ENCODE measurements around the gene LRGUK. TPM values are rescaled to one million over a fixed set of nuclear protein-coding genes. Genes with fewer than 3 reads are reported as not detected.
"Not testable (repeated sequence)": the region's sequence is repeated elsewhere in the genome, so short reads cannot be mapped to it uniquely, and the experiment has no call there.

Gene LRGUK
- under 1 TPM; 0.50 to 0.71 TPM for total RNA-seq

DNA sequence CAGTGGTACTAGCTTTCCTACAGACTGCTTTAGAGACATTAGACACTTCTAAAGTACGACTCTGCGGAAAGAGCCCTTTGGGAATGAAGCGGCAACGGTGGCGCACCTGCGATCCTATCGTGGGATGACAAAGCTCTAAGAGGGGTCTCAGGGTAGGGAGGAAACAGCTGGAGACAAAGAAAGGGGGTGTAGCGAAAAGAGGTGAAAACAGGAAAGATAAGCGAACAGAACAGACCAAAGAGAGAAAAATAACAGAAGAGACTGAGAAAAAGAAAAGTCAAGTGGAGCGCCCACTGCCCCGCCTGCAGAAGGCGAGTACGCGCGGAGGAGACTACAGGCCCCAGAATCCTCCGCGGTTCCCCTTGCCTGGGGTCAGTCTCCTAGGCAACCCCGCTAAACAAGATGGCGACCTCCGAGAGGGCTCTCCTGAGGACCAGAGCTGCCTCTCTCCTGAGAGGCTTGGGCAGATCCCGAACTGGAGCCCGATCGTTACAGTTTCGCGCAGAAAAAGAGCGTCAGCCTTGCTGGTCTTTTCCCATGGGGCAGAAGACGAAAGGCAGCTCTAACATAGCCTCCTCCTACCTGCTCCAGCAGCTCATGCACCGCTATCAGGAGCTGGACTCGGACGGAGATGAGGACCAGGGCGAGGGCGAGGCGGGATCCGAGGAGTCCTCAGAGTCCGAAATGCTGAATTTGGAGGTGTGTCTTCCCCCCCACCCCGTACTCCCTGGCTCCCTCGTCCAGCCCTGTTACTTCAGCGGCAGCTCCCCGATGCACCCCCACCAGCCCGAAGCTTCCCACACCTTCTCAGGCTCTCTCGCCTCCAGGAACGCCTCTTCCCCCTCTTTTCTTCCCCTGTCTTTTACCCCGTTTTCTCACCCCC is at the start of gene LRGUK:
Gene LRGUK, plus strand, starts transcription at position 375 of the 883 bp plus-strand sequence. Its CDS starts 28 bp downstream, at position 403.
- Mint-ChIP-seq H3K4me1 (ENCODE audit: low read depth in 2 of 2) (peaks cover 12 to 21% of the 10 kb centered on the region in 2 donors), H3K27ac (no peak within 1 kb of the TSS)

GRCh38 chr7:134077560-134077959 is 49.6 kb upstream of the LRGUK start:
- not testable (repeated sequence) for ATAC-seq, H3K27me3 Mint-ChIP-seq, H3K9me3 Mint-ChIP-seq

More for the DNA sequence above, at the start of gene LRGUK:
- DNase-seq (ENCODE audit: low spot score), result peak; percentile 77
- H3K4me3 Mint-ChIP-seq, result peak within 1 kb of the TSS; percentile 88
- no peaks in the 10 kb centered on the region for H3K9me3 Mint-ChIP-seq
- peak; percentile 99 to 100 for ATAC-seq
- peaks cover 28 to 42% of the 10 kb centered on the region in 2 donors for H3K27me3 Mint-ChIP-seq
- peaks cover 5% of the 10 kb centered on the region for H3K36me3 Mint-ChIP-seq

DNA sequence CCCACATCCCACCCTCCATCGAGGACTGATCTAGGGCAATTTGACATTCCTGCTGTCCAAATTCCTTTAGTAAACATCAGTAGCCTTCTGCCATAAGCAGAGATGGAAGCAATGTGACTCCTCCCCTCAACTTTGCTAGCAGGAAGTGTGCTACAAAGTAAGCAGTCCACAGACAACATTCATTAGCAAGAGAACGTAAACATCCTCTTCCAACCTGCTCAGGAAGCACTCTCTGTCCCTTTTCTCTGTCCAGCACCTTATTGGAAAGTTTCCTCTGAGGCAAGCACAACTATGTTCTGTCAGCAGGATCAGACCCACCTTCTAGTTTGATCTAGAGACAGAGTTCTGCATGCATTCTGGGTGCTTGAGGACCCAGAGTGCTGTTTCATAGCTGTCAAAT is 48.1 kb upstream of the LRGUK start:
- Mint-ChIP-seq H3K4me3 (no peak overlapping the region), H3K9me3 (peaks cover 7% of the 10 kb centered on the region), H3K27ac (no peak overlapping the region), H3K36me3 (peaks cover 4% of the 10 kb centered on the region), H3K27me3 (no peaks in the 10 kb centered on the region), H3K4me1 (ENCODE audit: low read depth in 2 of 2) (no peaks in the 10 kb centered on the region)
- ATAC-seq (no peak), DNase-seq (ENCODE audit: low spot score) (no peak)

More at GRCh38 chr7:134077560-134077959, 49.6 kb upstream of the LRGUK start:
- not testable (repeated sequence) for H3K36me3 Mint-ChIP-seq; H3K4me3 Mint-ChIP-seq; DNase-seq (ENCODE audit: low spot score); H3K4me1 Mint-ChIP-seq (ENCODE audit: low read depth in 2 of 2); H3K27ac Mint-ChIP-seq

GRCh38 chr7:134081695-134082094 is 45.4 kb upstream of the LRGUK start:
- no peak overlapping the region for H3K27ac Mint-ChIP-seq
- no peak overlapping the region for H3K4me3 Mint-ChIP-seq
- H3K4me1 Mint-ChIP-seq (ENCODE audit: low read depth in 2 of 2), result no peaks in the 10 kb centered on the region
- no peaks in the 10 kb centered on the region for H3K27me3 Mint-ChIP-seq
- ATAC-seq, result no peak
- peaks cover 5% of the 10 kb centered on the region for H3K9me3 Mint-ChIP-seq
- DNase-seq (ENCODE audit: low spot score), result no peak
- no peaks in the 10 kb centered on the region for H3K36me3 Mint-ChIP-seq

GRCh38 chr7:134083766-134084487 is 43.2 kb upstream of the LRGUK start:
- Mint-ChIP-seq H3K36me3 (peaks cover 14% of the 10 kb centered on the region), H3K9me3 (peaks cover 9% of the 10 kb centered on the region), H3K27me3 (no peaks in the 10 kb centered on the region), H3K27ac (no peak overlapping the region), H3K4me1 (ENCODE audit: low read depth in 2 of 2) (no peaks in the 10 kb centered on the region), H3K4me3 (no peak overlapping the region)
- no peak for ATAC-seq
- DNase-seq (ENCODE audit: low spot score), result no peak

DNA sequence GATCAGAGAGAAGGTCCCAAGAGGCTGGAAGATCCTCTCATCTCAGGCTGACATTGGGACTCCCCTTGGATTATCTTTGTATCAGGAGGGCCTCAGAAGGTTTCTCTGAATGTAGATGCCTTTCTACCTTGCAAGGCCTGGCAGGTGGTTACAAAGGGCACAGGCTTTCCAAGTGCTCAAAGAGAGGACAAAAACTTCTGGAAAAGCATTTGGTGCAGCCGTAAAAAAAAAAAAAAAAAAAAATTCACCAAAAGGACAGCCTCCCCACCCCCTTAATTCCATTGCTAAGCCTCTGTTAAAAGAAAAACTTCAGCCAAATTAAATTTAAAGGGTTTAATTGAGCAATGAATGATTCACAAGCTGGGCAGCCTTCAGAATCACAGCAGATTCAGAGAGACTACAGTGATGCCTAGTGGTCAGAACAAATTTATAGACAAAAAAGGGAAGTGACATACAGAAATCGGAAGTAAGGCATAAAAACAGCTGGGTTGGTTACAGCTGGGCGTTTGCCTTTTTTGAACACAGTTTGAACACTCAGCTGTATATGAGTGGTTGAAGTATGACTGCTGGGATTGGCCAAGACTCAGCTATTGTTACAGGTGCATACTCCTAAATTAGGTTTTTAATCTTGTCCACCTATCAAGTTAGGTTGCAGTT is 42.5 kb upstream of the LRGUK start:
- no peaks in the 10 kb centered on the region for H3K27me3 Mint-ChIP-seq
- no peak overlapping the region for H3K27ac Mint-ChIP-seq
- no peak for ATAC-seq
- no peak for DNase-seq (ENCODE audit: low spot score)
- H3K9me3 Mint-ChIP-seq, result peaks cover 9% of the 10 kb centered on the region
- no peak overlapping the region for H3K4me3 Mint-ChIP-seq
- peaks cover 21% of the 10 kb centered on the region for H3K36me3 Mint-ChIP-seq
- H3K4me1 Mint-ChIP-seq (ENCODE audit: low read depth in 2 of 2), result no peaks in the 10 kb centered on the region

DNA sequence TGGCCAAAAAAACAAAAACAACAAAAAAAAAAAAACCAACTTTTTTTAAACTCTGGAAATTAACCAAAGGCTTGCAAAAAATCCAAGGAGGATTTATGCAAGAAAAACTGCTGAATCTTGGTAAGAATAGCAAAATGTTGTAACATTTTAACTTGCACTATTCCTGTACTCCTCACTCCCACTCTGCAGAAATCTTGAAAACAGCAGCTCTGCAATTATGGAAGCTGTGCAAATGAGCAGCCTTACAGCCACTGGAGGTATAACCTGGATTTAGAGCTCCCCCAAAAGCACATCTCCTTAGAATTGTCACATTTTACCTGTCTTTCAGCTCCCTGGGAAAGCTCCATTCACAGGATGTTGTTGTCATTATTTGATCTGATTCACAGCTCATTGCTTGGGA is 41.8 kb upstream of the LRGUK start:
- DNase-seq (ENCODE audit: low spot score) (no peak), ATAC-seq (no peak)
- Mint-ChIP-seq H3K27ac (no peak overlapping the region), H3K36me3 (peaks cover 28% of the 10 kb centered on the region), H3K9me3 (peaks cover 11% of the 10 kb centered on the region), H3K27me3 (no peaks in the 10 kb centered on the region), H3K4me3 (no peak overlapping the region), H3K4me1 (ENCODE audit: low read depth in 2 of 2) (no peaks in the 10 kb centered on the region)

DNA sequence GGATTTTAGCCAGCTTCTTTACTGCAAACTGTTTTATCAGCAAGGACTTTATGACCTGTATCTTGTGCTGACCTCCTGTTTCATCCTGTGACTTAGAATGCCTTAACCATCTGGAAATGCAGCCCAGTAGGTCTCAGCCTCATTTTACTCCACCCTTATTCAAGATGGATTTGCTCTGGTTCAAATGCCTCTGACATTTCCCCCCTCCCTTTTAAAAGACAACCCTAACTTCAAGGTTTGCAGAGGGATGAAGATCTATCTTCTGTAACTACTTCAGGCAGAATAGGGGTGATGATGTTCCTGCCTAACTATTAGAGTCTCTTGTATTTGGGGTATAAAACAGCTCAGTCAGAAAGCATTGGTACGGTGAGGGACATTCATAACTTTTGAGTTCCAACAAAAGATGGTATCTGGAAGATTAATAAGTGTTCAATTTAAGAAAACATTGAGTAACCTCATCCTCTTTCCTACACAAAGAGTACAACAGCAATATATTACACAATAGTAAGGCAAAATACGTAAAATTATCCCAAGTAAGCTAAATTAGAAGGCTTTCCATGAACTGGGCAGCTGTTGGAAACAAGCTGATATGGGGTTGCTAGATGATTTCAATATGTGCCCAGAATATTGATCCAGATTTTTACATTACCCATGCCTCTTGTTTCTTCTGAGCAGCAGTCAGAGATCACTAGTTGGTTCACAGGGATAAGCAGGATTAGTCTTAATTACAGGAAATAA is 40.0 kb upstream of the LRGUK start:
- peaks cover 10% of the 10 kb centered on the region for H3K9me3 Mint-ChIP-seq
- no peak for ATAC-seq
- H3K27ac Mint-ChIP-seq, result no peak overlapping the region
- no peak overlapping the region for H3K4me3 Mint-ChIP-seq
- peaks cover 33% of the 10 kb centered on the region for H3K36me3 Mint-ChIP-seq
- no peaks in the 10 kb centered on the region for H3K4me1 Mint-ChIP-seq (ENCODE audit: low read depth in 2 of 2)
- no peaks in the 10 kb centered on the region for H3K27me3 Mint-ChIP-seq
- DNase-seq (ENCODE audit: low spot score), result no peak

- Mint-ChIP-seq H3K27me3 (no peaks in the 10 kb centered on the region), H3K36me3 (peaks cover 33% of the 10 kb centered on the region), H3K27ac (no peak overlapping the region), H3K4me1 (ENCODE audit: low read depth in 2 of 2) (no peaks in the 10 kb centered on the region), H3K4me3 (no peak overlapping the region), H3K9me3 (peaks cover 12% of the 10 kb centered on the region)
- DNase-seq (ENCODE audit: low spot score) (no peak), ATAC-seq (no peak)
Measured at GRCh38 chr7:134088199-134088598, 38.9 kb upstream of the LRGUK start.

DNA sequence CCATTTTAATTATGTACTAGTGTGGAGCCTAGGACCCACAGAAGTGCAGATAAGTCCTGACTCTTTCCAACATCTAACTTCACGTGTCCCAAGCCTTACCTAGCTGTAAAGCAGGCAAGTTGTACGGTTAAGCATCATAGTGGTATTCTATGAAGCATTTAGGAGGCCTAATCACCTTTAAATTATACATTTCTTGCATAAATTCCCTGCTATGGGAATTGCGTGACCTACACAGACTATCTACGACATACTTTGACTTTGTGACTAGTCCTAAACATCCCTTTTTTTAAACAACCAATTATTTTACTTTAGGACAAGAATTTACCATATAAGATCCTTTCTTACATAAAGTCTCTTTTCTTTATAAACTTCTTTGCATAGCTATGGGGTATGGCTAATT is 37.7 kb upstream of the LRGUK start:
- ATAC-seq, result no peak
- Mint-ChIP-seq H3K27me3 (no peaks in the 10 kb centered on the region), H3K27ac (no peak overlapping the region), H3K4me3 (no peak overlapping the region), H3K4me1 (ENCODE audit: low read depth in 2 of 2) (no peaks in the 10 kb centered on the region), H3K9me3 (peaks cover 20% of the 10 kb centered on the region), H3K36me3 (peaks cover 43% of the 10 kb centered on the region)
- no peak for DNase-seq (ENCODE audit: low spot score)

DNA sequence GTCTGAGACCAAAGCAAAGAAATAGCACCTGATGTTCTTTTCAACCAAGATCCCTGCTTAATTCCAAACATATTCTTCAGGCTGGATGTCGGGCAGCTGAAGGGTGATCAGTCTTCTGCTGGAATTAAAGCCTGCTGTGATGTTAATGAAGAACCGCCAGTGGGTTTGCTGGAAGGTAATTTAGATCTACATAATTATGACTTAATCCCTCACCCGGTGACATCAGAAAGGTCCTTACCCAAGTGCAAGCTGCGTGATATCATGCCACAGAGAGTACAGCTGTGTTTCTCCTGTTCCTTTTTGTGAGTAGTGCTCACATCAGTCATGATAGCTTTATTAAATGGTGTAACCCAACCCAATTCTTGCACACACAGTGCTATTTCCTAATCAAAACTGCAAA is 29.1 kb upstream of the LRGUK start:
- ATAC-seq (no peak), DNase-seq (ENCODE audit: low spot score) (no peak)
- Mint-ChIP-seq H3K36me3 (peaks cover 17% of the 10 kb centered on the region), H3K9me3 (peaks cover 13% of the 10 kb centered on the region), H3K4me1 (ENCODE audit: low read depth in 2 of 2) (no peaks in the 10 kb centered on the region), H3K27me3 (peaks cover 0 to 7% of the 10 kb centered on the region in 2 donors), H3K27ac (no peak overlapping the region), H3K4me3 (no peak overlapping the region)

GRCh38 chr7:134101716-134102115 is 25.4 kb upstream of the LRGUK start:
- H3K27ac Mint-ChIP-seq, result no peak overlapping the region
- no peak for ATAC-seq

GRCh38 chr7:134104166-134104565 is 23.0 kb upstream of the LRGUK start:
- no peak overlapping the region for H3K4me3 Mint-ChIP-seq
- H3K27me3 Mint-ChIP-seq, result no peaks in the 10 kb centered on the region
- no peaks in the 10 kb centered on the region for H3K36me3 Mint-ChIP-seq
- H3K27ac Mint-ChIP-seq, result no peak overlapping the region
- DNase-seq (ENCODE audit: low spot score) (no peak), ATAC-seq (no peak)
- H3K4me1 Mint-ChIP-seq (ENCODE audit: low read depth in 2 of 2), result no peaks in the 10 kb centered on the region
- H3K9me3 Mint-ChIP-seq, result no peaks in the 10 kb centered on the region

More at GRCh38 chr7:134101716-134102115, 25.4 kb upstream of the LRGUK start:
- Mint-ChIP-seq H3K36me3 (no peaks in the 10 kb centered on the region), H3K9me3 (no peaks in the 10 kb centered on the region), H3K4me1 (ENCODE audit: low read depth in 2 of 2) (no peaks in the 10 kb centered on the region), H3K27me3 (no peaks in the 10 kb centered on the region), H3K4me3 (no peak overlapping the region)
- no peak for DNase-seq (ENCODE audit: low spot score)
